Tongue (tissue), 2 donors: ENCODE data around the gene CTSW. TPM values are rescaled to one million over a fixed set of nuclear protein-coding genes. Genes with fewer than 3 reads are reported as not detected.

Experiments used
- DNase-seq: peaks from one replicate; pipeline ENCODE4 v3.0.0-alpha.2; 2015
- total RNA-seq: library from RNA; depleted of rRNA; stranded (reverse); fragments of >200 nt; gene quantifications from one replicate; pipeline ENCODE4 v1.2.3, GENCODE V29; 2014

The CTSW gene
- total RNA-seq, 1 donor from 2014 or later, result 0.82 TPM

GRCh38 chr11:65867284-65868071 lies 12.2 kb upstream of the CTSW start:
- DNase-seq, result no peak

GRCh38 chr11:65868076-65868667 lies 11.5 kb upstream of the CTSW start:
- DNase-seq, result peak; percentile 37

- DNase-seq, result no peak
These were observed 10.7 kb upstream of the CTSW start for GRCh38 chr11:65868907-65869306.

- DNase-seq, result no peak
These were observed 9.9 kb upstream of the CTSW start for GRCh38 chr11:65869643-65870306.

- no peak for DNase-seq
These were observed 9.4 kb upstream of the CTSW start for GRCh38 chr11:65870307-65870658.

- no peak for DNase-seq
These were observed 8.6 kb upstream of the CTSW start for GRCh38 chr11:65870706-65871681.

GRCh38 chr11:65871811-65872548 lies 7.7 kb upstream of the CTSW start:
- DNase-seq, result peak; percentile 38

GRCh38 chr11:65872586-65873317 lies 6.9 kb upstream of the CTSW start, which contains the start of gene EFEMP2:
Gene EFEMP2, minus strand, starts transcription at chr11:65872800. Its CDS starts 446 bp downstream, at chr11:65872354.
- peak; percentile 80 for DNase-seq

GRCh38 chr11:65873318-65874156 lies 6.1 kb upstream of the CTSW start:
- peak; percentile 97 for DNase-seq

- DNase-seq, result no peak
These were observed 390 bp downstream of the CTSW start for GRCh38 chr11:65880027-65880426.

GRCh38 chr11:65880844-65881421 lies 1.3 kb downstream of the CTSW start:
- no peak for DNase-seq

- no peak for DNase-seq
These were observed 2.8 kb downstream of the CTSW start for GRCh38 chr11:65882120-65883057.

GRCh38 chr11:65883058-65883761 lies 3.6 kb downstream of the CTSW start:
- DNase-seq, result no peak

GRCh38 chr11:65883786-65884715 lies 4.4 kb downstream of the CTSW start:
- no peak for DNase-seq

GRCh38 chr11:65884716-65885092 lies 5.1 kb downstream of the CTSW start:
- peak; percentile 81 for DNase-seq

GRCh38 chr11:65885231-65885630 lies 5.6 kb downstream of the CTSW start:
- no peak for DNase-seq
